Measurements from ENCODE around the gene PNKP. TPM values are rescaled to one million over a fixed set of nuclear protein-coding genes. Genes with fewer than 3 reads are reported as not detected.

The PNKP gene
- total RNA-seq, 3 donors from 2014 or later, result 84.3 to 114 (median 111) TPM

DNA sequence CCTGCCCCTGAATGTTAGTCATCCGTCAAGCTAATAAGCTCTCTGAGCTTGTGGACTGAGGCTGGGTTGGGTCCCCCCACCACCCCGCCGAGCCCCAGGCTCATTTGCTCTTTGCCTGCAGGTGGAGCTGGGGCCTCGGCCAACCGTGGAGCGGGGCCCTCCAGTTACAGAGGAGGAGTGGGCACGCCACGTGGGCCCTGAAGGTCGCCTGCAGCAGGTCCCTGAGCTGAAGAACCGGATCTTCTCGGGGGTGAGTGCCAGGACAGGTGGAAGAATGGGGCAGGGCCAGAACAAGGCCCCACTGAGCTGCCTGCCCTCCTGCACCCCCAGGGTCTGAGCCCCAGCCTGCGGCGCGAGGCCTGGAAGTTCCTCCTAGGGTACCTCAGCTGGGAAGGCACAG is 15.3 kb upstream of the PNKP start:
- Histone ChIP-seq H3K4me1 (ENCODE audit: low read depth) (peaks cover 10% of the 10 kb centered on the region), H3K36me3 (ENCODE audit: low read depth) (peaks cover 5% of the 10 kb centered on the region), H3K9me3 (no peaks in the 10 kb centered on the region), H3K4me3 (no peak overlapping the region)
- intact Hi-C loops (cut with DNase I, micrococcal nuclease), result no loop called here
- no peak for TF ChIP-seq CTCF (IDR thresholded peaks at IDR 0.05)
- ATAC-seq, result no peak
- no peak for DNase-seq

DNA sequence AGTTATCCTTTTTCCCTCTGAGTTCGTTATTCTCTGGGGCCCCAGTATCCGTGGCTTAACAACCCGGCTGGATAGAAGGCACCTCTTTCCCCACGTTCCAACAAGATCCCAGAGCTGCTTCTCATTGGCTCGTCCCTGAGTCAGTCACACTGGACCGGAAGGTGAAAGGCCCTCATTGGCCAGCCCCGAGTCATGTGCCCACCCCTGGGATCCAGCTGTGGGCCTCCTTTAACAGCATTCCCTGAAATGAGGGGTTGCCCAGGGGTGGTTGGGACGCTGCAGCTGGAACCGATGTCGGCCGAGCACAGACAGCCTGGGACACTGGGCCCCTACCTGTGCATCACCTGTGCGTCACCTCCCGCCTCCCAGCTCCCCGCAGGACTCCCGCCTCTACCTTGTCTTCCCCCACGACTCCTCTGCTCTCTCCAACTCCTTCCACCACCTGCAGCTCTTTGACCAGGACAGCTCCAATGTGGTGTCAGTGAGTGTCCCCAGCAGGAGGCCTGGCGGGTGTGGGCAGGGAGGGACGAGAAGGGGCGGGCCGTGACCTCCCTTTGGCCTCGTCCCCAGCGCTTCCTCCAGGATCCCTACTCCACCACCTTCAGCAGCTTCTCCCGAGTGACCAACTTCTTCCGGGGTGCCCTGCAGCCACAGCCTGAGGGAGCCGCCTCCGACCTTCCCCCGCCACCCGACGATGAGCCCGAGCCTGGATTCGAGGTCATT is 14.5 kb upstream of the PNKP start:
- no peak for ATAC-seq
- H3K4me3 ChIP-seq, result no peak overlapping the region
- intact Hi-C loops (cut with DNase I, micrococcal nuclease), result no loop called here
- peaks cover 10% of the 10 kb centered on the region for H3K4me1 ChIP-seq (ENCODE audit: low read depth)
- no peaks in the 10 kb centered on the region for H3K9me3 ChIP-seq
- peaks cover 10% of the 10 kb centered on the region for H3K36me3 ChIP-seq (ENCODE audit: low read depth)
- no peak for DNase-seq
- no peak for TF ChIP-seq CTCF (IDR thresholded peaks at IDR 0.05)

DNA sequence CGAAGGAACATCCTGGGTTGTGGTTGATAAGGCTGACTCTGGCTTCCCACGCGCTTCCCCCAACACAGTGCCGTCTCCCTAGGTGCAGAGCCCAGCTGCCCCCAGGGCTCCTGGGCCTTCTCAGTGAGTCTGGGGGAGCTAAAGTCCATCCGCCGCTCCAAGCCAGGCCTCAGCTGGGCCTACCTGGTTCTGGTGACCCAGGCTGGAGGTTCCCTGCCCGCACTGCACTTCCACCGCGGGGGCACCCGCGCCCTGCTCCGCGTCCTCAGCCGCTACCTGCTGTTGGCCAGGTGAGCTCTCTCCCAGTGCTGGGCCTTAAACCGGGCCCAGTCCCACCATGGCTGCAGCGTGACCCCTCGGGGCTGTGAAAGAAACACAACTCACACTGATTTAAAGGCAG is 13.8 kb upstream of the PNKP start:
- H3K36me3 ChIP-seq (ENCODE audit: low read depth), result peaks cover 10% of the 10 kb centered on the region
- ATAC-seq (no peak), DNase-seq (no peak)
- TF ChIP-seq CTCF (IDR thresholded peaks at IDR 0.05), result no peak
- no peak overlapping the region for H3K4me3 ChIP-seq
- no peaks in the 10 kb centered on the region for H3K9me3 ChIP-seq
- intact Hi-C loops (cut with DNase I, micrococcal nuclease), result no loop called here
- H3K4me1 ChIP-seq (ENCODE audit: low read depth), result peaks cover 10% of the 10 kb centered on the region

DNA sequence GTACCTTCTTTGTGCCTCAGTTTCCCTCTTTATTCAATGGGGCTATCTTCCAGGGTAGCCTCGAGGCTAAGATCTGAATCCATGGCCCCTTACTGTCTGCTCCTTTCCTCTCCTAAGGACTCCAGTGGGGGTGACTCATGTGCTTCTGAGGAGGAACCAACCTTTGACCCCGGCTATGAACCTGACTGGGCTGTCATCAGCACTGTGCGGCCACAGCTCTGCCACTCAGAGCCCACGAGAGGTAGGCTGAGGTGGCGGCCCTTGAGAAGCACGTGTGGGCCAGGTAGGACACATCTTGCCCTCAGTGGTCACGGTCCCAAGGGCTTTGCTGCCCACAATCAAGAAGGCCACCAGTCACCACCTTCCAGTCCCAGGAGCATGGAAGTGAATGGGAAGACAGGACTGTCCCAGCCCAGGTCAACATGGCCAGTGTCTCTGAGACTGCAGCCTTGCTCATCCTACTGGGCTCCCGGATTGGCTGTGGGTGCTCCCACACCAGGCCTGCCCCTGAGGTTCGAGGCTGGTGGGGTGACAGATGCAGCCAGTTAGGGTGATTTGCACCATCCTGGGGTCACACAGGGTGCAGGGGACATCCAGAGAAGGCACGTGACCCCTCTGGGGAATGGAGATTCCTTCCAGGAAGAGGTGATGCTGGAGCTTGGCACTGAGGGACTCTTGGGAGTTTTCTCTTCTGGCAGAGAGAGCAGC is 12.9 kb upstream of the PNKP start:
- H3K4me3 ChIP-seq, result no peak overlapping the region
- no peak for TF ChIP-seq CTCF (IDR thresholded peaks at IDR 0.05)
- ATAC-seq, result no peak
- H3K9me3 ChIP-seq, result no peaks in the 10 kb centered on the region
- intact Hi-C loops (cut with DNase I, micrococcal nuclease), result no loop called here
- peaks cover 15% of the 10 kb centered on the region for H3K4me1 ChIP-seq (ENCODE audit: low read depth)
- peaks cover 10% of the 10 kb centered on the region for H3K36me3 ChIP-seq (ENCODE audit: low read depth)
- DNase-seq, result peak in 1 of 3 donors; percentile 19

DNA sequence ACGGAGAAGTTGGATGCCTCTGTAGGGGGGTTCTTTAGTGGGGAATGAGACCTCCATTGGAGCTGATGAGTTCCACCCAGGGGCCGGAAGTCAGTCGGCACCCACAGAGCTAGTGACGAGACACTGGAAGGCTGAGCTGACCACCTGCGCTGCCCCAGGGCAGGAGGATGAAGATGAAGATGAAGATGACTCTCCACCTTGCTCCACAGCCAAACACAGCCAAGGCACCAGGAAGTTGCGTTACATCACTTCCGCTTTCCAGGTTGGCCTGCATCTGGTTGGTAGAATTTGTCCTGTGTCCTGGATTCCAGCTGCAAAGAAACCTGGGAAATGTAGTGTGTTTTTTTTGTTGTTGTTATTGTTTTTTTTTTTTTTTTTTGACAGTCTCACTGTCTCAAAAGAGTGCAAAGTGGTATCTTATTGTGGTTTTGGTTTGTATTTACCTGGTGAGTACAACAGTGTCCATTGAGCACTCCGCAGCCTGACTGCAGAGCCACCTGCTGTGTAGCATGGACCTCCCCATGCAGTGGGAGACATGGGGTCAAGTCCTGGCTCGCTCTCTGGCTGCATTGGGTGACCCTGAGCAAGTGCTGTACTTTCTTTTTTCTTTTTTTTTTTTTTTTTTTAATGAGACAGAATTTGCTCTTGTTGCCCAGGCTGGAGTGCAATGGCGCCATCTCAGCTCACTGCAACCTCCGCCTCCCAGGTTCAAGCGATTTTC is 12.0 kb upstream of the PNKP start:
- no peak for TF ChIP-seq CTCF (IDR thresholded peaks at IDR 0.05)
- peaks cover 10% of the 10 kb centered on the region for H3K36me3 ChIP-seq (ENCODE audit: low read depth)
- peak in 1 of 3 donors; percentile 18 for DNase-seq
- no peaks in the 10 kb centered on the region for H3K9me3 ChIP-seq
- no peak for ATAC-seq
- peaks cover 19% of the 10 kb centered on the region for H3K4me1 ChIP-seq (ENCODE audit: low read depth)
- intact Hi-C loops (cut with DNase I, micrococcal nuclease), result no loop called here
- no peak overlapping the region for H3K4me3 ChIP-seq
